ENCODE results near the gene TATDN3.

TATDN3 gene

GRCh38 chr1:212814537-212815334, 23.0 kb downstream of the TATDN3 start:
- no peaks in the 10 kb centered on the region for H3K36me3 ChIP-seq
- H3K4me3 ChIP-seq (ENCODE audit: low read depth, low read length) = no peak overlapping the region
- peak; percentile 29 for DNase-seq
- no peak; the same call in 1 of the 2 replicates for TF ChIP-seq CTCF (IDR thresholded peaks at IDR 0.05; ENCODE audit: low read depth, low read length)
- no peaks in the 10 kb centered on the region for H3K27me3 ChIP-seq (ENCODE audit: insufficient read depth, low read depth, severe bottlenecking)
- H3K27ac ChIP-seq = no peak overlapping the region
- no peaks in the 10 kb centered on the region for H3K9me3 ChIP-seq (ENCODE audit: severe bottlenecking)

GRCh38 chr1:212816567-212817278, 25.0 kb downstream of the TATDN3 start:
- peak overlapping the region; percentile 2; the same call in 1 of the 2 replicates for H3K27ac ChIP-seq
- no peaks in the 10 kb centered on the region for H3K36me3 ChIP-seq
- TF ChIP-seq CTCF (IDR thresholded peaks at IDR 0.05; ENCODE audit: low read depth, low read length) = no peak
- no peaks in the 10 kb centered on the region for H3K27me3 ChIP-seq (ENCODE audit: insufficient read depth, low read depth, severe bottlenecking)
- H3K9me3 ChIP-seq (ENCODE audit: severe bottlenecking) = no peaks in the 10 kb centered on the region
- peak; percentile 39 for DNase-seq
- no peak overlapping the region for H3K4me3 ChIP-seq (ENCODE audit: low read depth, low read length)

DNA sequence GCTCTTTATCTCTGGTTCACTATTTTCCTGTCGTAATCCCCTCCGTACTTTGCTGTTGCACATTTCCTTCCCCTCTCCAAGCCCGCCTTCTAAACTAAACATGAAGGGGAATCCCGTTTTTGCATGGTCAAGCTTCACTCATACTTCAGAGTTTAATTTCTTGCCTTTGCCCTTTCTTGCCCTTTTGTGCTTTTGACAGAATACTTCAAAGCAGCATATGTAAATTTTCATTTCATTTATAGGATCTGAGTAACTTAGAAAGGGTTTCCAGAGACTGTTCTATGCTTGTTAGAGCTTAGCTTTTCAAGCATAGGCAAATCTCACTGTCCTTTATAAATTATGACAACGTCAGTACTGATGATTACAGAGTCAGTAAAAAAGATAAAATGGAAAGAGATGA, 28.0 kb downstream of the TATDN3 start:
- no peak for DNase-seq
- H3K27ac ChIP-seq = no peak overlapping the region
- H3K9me3 ChIP-seq (ENCODE audit: severe bottlenecking) = no peaks in the 10 kb centered on the region
- no peaks in the 10 kb centered on the region for H3K36me3 ChIP-seq
- no peaks in the 10 kb centered on the region for H3K27me3 ChIP-seq (ENCODE audit: insufficient read depth, low read depth, severe bottlenecking)
- no peak for TF ChIP-seq CTCF (IDR thresholded peaks at IDR 0.05; ENCODE audit: low read depth, low read length)
- H3K4me3 ChIP-seq (ENCODE audit: low read depth, low read length) = no peak overlapping the region

- Histone ChIP-seq H3K27ac (no peak overlapping the region), H3K27me3 (ENCODE audit: insufficient read depth, low read depth, severe bottlenecking) (no peaks in the 10 kb centered on the region), H3K9me3 (ENCODE audit: severe bottlenecking) (peaks cover 11% of the 10 kb centered on the region), H3K4me3 (ENCODE audit: low read depth, low read length) (no peak overlapping the region), H3K36me3 (no peaks in the 10 kb centered on the region; the same call in 1 of the 2 replicates)
- DNase-seq = no peak
- TF ChIP-seq CTCF (IDR thresholded peaks at IDR 0.05; ENCODE audit: low read depth, low read length) = no peak
Observed at GRCh38 chr1:212820969-212821368, 29.3 kb downstream of the TATDN3 start.

DNA sequence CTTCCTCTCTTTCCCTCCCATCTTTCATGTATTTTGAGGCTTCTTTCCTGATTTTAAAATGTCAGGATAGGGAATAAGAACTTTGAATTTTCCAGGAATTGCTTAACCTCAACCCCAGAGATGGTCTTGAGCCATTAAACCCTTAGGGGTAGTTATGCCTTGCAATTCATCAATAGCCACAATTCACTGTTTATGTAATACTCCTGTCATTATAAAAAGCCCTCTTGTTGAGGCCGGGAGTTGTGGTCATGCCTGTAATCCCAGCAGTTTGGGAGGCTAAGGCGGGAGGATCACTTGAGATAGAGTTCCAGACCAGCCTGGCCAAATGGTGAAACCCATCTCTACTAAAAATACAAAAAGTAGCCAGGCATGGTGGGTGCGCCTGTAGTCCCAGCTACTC, 31.3 kb downstream of the TATDN3 start:
- no peak for TF ChIP-seq CTCF (IDR thresholded peaks at IDR 0.05; ENCODE audit: low read depth, low read length)
- DNase-seq = no peak
- H3K9me3 ChIP-seq (ENCODE audit: severe bottlenecking) = peaks cover 25% of the 10 kb centered on the region
- H3K27ac ChIP-seq = no peak overlapping the region
- no peak overlapping the region for H3K4me3 ChIP-seq (ENCODE audit: low read depth, low read length)
- no peaks in the 10 kb centered on the region for H3K27me3 ChIP-seq (ENCODE audit: insufficient read depth, low read depth, severe bottlenecking)
- H3K36me3 ChIP-seq = no peaks in the 10 kb centered on the region; the same call in 1 of the 2 replicates
